ENCODE results near the gene CACNA1H.

- TF ChIP-seq CTCF (IDR thresholded peaks at IDR 0.05) = no peak
- TF ChIP-seq SIN3A (IDR thresholded peaks at IDR 0.05; ENCODE audit: borderline replicate concordance, insufficient read depth, low read depth, low read length) = no peak
- no peak for TF ChIP-seq POLR2AphosphoS5 (IDR thresholded peaks at IDR 0.05; ENCODE audit: low read depth, low read length)
- TF ChIP-seq TCF7L2 (IDR thresholded peaks at IDR 0.05; ENCODE audit: low read depth, low read length) = no peak
- TF ChIP-seq REST (IDR thresholded peaks at IDR 0.05; ENCODE audit: insufficient read depth in 1 of 2, low read depth in 2 of 2, low read length in 1 of 2) = no peak
Observed at GRCh38 chr16:1204933-1205332, 52.0 kb downstream of the CACNA1H start.
